SK-N-SH (cell line): ENCODE data around the gene MACROD2.

Experiments
- CTCF ChIP-seq: fragments of 200-600 bp; sonication (generic); IDR thresholded peaks from 2 replicates; pipeline ENCODE4 v1.6.1; 2017; ENCODE audit warnings: antibody characterized with exemption, mild to moderate bottlenecking, moderate library complexity
- FOXM1 ChIP-seq: IDR thresholded peaks from 2 replicates; pipeline ENCODE4 v1.4.0; 2012; ENCODE audit warnings: low read depth, mild to moderate bottlenecking
- MAX ChIP-seq: IDR thresholded peaks from 2 replicates; pipeline ENCODE4 v1.4.0; 2012; ENCODE audit warnings: low read depth

GRCh38 chr20:14600527-14600926 is 605.2 kb downstream of the MACROD2 start:
- TF ChIP-seq MAX (no peak), CTCF (no peak), FOXM1 (no peak)
